B cell (primary cell): Measurements from ENCODE around the gene SLC4A11.

ENCODE experiments used
- CTCF ChIP-seq: fragments of 200-600 bp; IDR thresholded peaks from one replicate; pipeline ENCODE4 v1.8.0; 2022; ENCODE audit warnings: antibody characterized with exemption, mild to moderate bottlenecking
- EZH2 ChIP-seq: IDR thresholded peaks from 2 replicates; pipeline ENCODE4 v1.6.1; 2012; ENCODE audit warnings: borderline replicate concordance, low read depth, mild to moderate bottlenecking, moderate library complexity, low read length; ENCODE audit not compliant: insufficient read depth, poor library complexity, severe bottlenecking

GRCh38 chr20:3188823-3189413, 50.1 kb downstream of the SLC4A11 start:
- TF ChIP-seq CTCF, result no peak
- no peak for TF ChIP-seq EZH2
